HG03159 (cell line): ENCODE measurements around the gene SDCCAG8.

Experiments
- ATAC-seq: cut with Tn5 transposase; IDR thresholded peaks from one replicate; pipeline ENCODE4 v1.9.1; 2021; ENCODE audit warnings: mild to moderate bottlenecking, moderate library complexity; ENCODE audit not compliant: unreplicated experiment

The SDCCAG8 gene

DNA sequence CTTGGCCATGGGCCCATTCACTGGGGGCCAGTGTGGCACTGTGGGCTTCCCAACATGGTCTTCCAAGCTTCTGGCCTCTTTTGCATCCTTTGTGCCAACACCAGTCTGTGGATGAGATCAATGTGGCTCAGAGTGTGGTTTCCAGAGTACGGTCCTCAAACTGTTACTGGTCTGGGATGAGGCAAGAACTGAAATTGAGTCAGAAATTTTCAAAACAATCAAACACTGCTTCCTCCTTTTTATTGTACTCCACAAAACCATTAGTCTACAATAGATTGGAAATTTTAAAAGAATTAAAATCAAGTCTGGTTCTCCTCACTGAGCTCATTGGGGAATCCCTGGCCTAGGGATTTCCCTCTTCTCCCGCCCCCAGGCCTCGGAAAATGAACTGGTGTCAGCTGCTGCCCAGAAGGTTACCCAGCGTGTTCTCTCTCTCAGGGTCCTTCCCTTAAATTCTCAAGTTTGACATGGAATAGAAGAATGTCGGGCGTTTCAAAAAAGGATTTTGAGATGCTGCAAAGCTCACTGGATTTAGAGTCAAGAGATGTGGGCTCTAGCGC, 222.0 kb downstream of the SDCCAG8 start:
- ATAC-seq: no peak

DNA sequence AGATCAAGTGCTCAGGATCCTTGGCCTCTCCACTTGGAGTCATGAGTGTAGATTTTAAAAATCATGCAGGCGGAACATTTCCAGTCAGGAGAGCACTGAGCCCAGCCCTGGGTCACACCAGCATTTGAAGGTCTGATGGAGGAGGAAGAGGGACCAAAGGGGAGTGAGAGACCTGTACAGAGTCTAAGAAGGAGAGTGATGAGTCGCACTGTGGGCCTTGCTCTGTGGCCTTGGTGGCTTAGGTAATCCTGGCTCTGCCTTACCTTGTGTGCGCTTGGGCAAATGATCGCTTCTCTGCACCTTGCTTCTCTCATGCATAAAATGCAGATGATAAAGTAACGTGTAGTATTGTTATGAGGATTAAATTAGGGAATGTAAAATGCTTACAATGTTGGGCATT, 225.3 kb downstream of the SDCCAG8 start:
- ATAC-seq: no peak

DNA sequence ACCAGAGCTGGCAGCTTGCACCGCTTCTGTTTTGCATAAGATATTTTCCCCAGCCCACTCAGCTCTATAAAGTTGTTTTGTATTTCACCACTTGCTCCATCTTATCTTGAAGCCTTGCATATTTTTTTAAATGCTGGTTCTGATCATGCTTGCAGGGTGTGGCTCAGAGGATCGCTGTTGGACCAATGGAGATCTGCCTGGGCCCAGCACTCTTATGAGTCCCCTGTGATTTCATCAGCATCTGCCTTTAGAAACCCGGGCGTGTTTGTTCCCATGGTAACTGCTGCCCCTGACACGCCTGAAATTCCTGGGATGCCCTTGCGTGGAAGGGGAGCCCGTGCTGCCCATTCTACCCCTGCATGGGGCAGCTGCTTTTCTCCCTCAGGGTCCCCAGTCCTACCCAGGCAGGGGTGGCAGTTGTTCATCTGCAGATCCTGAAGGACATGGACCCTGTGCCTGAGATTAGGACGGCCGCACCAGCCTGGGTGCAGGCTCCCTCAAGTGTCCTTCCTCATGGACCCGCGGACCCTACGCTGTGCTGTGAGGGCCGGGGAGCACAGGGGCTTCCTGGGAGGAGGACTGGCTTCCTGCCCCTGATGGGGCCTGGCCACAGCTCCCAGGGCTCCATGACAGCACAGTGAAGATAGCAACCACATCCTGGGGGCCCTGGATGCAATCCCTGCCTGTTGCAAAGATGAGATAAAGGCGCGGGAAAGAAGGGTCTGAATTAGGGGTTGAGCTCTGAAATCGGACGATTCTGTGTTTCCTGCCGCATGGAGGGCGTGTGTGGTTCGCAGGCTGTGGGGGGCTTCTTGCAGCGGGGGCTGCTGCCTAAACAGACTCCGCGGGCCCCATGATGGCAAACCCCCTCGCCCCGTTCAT, 226.5 kb downstream of the SDCCAG8 start:
- ATAC-seq: no peak

DNA sequence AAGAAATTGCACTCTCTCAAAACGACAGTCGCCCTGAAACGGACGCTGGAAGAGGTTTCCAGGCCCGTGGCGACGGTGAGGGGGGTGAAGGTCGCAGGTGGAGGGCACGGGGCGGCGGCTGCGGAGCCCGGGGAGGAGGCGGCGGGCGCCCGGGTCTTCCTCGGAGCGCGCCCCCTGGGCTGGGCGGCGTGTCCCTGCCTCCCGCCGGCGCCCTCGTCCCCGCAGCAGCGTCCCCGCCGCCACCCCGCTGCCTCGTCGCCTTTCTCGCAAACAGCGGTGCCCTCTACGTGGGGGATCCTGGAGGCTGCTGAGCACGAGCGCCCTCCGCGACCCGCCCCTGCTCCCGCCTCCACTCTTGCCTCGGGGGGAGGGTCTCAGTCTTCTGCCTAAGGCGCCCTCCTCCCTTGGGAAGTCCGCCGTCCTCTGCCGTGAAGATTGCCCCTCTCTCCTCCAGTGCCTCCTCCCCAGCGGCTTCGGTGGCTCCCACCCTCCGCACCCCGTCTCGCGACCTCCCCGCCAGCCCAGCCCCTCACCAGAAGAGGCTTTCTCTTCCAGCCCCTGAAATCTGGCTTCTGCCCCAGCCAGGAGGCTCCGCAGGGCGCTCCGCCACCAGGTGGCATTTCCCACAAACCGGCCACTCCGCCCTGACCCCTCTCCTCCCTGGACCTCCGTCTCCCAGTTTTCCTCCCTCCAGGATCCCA, 227.4 kb downstream of the SDCCAG8 start:
- no peak for ATAC-seq

DNA sequence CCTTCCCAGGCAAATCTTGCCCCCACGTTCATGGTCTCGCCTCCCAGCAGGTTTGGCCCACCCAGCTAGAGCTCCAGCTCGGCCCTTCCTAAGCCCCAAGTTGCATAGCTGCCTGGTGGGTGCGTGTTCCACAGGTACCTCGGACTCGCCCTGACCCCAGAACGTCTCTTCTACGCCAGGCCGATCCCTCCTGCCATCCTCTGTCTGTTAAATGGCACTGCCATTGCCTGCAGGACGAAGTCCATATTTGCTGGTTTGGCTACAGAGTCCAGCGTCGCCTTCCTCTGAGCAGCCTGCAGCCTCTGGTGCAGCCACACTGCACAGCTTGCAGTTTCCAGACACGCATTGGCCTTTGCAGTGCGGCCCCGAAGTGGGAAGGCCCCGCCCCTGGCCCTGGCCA, 228.1 kb downstream of the SDCCAG8 start:
- no peak for ATAC-seq

DNA sequence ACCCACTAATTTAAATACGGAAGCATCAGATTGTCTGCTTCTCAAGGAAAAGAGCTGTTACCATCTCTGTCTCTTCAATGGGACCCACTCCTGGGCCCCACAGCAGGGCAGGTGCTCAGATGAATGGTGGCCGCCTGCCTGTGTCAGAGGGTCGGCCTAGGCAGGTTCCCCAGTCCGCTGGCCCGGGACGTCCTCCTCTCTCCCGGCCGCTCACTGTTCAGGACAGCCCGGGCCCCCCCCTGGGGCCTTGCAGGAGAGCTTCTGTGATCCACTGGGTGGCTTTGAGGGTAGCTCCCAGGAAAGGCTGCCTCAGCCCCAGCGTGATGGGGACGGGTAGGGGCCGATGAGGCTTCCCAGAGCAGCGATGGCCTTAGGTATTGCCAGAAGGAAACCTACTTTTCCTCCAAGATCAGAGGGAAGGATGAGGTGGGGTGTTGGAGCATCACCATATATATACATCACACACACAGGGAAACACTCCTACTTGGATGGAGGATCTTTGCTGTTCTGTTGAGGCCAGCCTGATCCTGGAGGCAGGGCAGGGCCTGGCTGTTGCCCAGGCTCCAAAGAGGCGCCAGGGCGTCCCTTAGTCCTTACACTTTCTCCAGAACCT, 231.3 kb downstream of the SDCCAG8 start:
- no peak for ATAC-seq

DNA sequence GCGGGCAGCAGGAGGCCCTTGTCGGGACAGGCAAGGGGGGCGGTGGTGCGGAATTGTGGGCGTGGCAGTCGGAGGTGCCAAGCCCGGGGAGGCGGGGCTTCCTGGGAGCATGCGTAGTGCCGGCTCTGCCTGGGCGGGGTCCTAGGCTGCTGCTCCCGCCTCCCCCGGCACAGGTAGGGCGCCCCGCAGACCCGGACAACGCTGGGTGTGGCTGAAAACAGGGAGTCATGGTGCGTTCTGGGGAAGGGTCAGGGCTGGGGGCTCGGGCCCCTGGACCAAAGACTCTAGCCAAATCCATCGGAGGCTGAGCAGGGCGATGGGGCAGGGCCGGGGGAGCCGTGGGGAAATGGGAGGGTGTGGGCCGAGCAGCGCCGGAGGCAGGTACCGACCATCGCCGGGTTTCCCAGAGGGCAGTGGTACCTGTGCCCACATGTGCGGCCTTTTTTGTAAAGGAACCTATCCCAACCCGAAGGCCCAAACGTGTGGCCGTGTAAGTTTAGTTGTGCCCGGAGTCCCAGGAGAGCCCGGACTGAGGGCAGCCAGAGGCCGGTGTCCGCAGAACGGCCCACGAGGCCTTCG, 231.9 kb downstream of the SDCCAG8 start:
- no peak for ATAC-seq

DNA sequence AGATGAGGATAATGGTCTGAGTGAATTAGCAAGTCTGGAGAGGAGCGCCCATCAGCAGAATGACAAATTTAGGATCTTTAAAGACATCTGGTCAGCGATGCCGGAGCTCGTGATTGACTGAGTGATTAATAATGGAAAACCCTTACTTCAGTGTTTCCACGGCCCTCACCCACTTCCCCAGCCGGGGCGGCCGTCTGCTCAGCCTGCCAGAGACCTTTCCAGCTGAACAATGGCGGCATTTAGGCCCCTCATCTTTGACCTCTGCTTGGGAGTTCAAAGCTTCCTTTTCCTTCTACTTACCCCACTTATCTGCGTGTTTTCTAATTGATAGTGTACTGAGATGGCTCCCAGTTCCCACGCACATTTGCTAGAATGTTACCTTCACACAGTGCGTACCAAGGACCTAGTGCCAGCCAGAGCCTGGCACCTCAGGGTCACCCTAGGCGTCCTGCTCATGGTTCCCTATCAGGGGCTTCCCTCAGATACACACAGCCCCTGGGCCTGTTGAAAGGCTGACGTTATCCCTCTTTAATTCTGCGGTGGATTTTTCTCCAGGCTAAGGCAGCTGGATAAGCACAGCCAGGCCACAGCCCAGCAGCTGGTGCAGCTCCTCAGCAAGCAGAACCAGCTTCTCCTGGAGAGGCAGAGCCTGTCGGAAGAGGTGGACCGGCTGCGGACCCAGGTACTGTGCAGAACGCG, 232.8 kb downstream of the SDCCAG8 start:
- no peak for ATAC-seq

DNA sequence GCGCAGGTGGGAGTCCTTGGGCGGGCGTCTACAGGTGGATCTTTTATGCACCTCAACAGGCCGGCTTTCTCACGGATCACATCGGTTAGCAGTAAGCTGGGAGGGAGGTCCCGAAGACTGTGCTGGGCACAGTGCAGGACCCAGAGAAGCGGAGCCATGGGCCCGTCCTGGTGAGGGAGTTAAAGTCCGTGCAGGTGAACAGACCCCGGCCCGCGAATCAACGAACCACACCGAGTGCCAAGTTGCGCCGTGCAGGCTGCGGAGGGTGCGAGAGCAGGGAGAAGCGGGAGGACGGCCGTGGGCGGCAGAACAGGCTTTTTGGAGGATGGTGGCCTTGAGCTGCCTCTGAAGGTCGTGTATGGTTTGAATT, 233.3 kb downstream of the SDCCAG8 start:
- ATAC-seq: no peak

DNA sequence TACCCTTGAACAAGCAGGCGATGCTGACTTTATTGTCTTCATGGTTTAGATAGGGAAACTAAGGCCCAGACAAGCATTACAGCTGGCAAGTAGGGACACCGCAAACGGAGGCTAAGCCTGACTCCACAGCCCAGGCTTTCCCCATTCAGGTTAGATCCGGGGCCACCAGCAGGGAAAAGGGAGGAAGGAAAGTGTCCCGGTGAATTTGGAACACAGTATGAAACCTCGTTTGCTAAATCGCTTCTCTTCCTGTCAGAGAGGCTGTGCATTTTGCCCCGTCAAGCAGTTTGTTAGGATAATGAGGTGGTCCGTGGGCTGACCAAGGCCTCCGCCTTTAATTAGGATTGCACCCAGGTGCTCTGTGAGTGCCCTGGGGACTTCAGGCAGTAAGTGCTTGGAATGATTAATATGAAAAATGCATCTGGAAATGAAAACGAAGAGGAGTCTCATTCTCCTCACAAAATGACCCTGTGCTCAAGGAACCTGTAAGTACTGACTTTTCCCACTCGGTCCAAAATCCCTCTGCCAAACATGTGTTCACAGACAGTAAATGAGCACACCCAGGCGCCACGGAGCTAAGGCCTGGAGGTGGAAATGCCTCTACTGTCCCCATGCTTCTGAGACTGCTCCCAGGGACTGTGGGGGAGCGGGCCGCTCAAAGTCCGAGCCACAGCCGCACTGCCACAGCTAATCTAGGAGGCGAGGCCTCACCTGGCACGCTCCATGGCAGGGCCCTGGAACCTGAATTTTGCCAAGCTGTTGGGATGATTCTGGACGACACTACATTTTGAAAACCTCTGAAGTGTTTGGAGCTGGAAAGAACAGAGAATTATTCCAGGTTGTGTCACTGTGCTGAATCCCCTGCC, 234.1 kb downstream of the SDCCAG8 start:
- ATAC-seq: no peak

DNA sequence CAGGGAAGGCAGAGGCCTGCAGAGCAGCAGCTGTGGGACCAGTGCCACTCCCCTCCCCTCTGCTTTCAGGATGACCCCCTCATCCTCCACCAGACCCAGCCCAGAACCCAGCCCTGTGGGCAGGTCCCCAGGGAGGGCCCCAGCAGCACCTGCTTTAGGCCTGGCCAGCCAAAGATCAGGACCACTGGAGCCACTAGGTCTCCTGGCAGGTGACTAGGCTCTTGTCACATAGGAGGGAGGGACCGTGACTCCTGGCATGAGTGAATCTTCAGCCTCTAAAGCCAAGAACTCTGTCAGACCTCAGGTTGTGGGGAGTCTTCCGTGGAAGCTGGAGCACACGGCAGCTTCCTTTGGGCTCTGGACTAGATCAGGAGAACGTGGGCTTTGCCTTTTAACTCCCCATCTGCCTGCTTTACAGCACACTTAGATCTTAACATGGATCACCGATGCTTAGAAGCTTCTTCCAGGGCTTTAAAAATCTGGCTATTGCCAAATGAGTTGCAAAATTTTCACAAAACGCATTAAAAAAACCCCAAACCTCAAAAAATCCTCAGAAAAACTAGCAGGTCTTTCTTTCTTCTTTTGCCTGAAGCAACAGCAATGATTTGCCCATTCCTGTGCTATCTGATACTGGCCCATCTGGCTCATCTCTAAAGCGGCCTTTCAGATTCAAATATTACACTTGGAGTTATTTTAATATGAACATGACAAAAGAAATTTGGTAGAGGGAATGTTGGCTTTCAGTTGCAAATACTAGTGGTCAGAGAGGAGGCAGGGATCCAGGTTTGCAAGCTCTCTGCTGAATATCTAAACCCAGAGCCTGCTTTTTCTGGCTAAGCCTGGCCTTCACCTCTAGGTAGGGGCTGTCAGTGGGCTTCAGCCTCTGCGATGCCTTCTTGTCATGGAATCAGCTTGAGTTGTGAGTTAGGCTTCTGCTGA, 235.2 kb downstream of the SDCCAG8 start:
- ATAC-seq: no peak

DNA sequence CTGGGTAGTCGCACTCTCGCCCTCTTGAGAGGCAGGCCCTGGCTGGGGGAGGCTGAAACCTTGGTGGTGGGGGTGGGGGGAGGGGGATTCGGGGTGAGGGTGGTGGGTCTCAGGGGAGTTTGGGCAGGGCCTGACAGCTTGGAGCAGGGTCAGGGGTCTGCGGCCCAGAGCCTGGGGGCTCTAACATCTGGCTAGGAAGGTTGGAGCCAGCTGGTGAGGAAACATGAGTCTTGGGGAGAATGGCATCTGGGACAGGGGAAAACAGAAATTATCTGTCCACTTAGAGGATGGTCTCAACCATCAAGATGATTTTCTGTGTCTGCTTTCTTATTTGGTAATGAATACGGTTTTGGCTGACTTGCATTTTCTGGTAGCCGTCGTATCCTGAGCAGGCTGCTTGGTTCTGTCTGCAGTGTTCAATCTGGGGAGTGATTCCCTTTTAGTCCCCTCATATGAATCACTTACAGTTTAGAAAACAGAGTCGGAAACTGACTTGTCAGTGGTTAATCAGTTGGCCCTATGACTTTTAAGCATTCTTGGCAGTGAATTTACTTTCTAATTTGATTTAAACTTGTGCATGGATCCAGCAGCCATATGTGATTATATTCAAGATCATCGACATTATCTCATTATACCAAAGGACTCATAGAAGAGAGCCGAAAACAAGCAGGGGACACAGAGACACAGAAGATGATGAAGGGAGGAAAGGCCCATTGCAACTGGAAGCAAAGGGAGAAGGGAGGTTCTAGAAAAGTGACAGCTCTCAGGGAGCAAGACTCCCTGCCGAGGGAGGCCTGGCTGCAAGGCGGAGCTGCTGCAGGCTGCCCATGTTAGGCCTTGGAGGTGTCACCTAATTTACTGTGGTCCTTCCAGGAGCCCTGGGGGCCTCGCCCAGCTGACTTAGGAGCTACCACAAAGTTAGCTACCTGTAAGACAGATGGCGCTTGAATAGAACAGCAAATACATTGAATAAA, 237.6 kb downstream of the SDCCAG8 start:
- ATAC-seq: no peak

DNA sequence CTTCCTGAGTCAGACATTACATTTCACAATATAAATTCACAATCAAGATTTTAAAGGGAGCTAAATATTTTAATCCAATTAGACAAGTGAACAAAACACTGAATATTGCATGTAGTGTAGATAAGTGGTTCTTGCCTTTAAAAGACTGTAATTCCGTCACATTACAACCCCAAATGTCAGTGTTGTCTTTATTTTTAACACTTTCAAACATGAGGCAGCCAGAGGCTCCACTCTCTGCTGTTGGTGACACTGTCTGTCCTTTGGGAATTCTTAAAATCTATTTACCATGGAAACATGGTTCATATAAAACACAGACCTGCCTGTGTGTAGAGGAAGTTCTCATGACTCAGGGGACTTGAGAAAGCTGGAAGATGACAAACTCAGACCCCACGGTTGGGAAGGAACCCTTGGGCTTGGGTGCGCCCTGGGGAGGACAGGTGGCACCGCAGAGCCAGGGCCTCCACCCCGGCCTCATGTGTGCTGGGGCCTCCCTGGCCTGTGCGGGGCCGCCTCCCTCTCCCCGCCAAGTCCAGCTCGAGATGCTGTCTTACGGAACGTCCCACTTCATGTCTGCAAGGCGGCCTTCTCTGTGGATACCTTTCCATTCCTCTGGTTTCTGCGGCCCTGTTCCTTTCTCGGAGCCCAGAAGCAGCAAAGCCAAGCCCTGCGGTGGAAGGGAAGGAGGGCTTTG, 239.0 kb downstream of the SDCCAG8 start:
- no peak for ATAC-seq

DNA sequence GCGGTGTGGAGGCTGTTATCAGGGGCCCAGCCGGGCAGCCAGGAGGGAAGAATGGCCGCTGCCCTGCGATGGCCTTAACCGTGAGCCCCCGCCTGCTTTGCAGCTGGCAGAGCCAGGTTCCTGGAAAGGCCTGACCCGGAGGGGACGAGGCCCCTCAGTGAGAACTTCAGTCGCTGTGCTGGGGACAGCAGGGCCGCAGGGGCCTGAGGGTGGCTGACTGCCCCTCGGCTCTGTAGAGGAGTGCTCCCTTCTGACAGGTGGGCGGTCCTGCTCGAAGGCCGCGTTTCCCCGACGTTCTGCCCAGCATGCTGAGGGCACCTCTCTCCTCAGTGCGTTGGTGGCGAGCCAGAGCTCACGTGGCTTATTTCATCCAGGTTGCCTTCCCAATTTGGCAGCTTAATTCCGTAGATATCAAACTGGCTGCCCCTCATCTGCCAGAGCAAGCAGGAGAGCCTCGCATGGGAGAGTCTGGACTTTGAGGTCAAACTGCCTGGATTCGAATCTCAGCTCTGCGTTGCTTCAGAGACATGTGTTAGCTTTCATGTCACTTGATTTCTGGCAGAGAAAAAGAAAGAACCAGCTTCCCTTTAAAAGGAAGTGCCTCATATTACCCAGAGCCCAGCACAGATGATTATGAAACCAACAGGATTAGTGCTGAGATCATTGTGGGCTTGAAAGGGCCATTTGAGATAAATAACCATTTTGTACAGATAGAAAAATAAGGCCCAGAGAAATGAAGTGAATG, 239.8 kb downstream of the SDCCAG8 start:
- ATAC-seq: no peak

DNA sequence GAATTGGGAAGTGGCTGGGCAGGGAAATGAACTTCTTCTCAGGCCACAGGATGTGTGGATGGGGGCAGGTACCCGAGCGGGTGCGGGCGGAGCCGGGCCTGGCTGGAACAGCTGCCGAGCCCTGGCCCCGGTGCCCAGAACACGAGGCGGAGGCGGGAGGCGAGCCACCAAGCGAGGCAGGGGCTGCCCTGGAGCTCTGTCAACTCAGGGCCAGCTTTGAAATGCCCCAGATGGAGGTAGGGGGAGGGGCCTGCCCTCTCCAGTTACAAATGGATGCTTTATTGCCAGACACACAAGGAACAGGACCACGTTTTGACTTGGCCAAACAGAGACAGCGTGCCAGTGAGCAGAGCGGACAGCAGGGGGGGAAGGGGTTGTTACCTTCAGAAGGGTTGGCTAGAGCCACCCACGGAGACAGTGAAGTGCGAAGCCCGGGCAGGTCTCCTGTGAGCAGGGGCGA, 240.4 kb downstream of the SDCCAG8 start:
- no peak for ATAC-seq

DNA sequence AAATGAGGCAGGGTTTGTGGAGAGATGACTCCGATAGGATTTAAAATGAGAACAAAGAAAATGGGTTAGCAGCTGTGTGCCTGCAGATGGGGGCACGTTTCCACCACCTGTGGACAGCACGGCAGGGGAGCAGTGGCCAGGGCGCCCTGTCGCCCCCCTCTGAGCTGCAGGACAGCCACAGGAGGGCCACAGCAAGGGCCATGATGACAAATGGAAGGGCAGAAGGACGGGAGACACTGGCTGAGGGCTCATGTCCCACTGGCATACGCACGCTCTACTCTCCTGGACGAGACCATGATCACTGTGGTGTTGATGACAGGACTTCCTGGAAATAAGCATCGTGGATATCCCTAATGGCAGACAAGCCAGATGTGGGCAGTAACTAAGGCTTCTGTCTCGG, 241.0 kb downstream of the SDCCAG8 start:
- no peak for ATAC-seq
